Glutamatergic neuron (in vitro differentiated cells): ENCODE data around the gene DLL1. TPM values are rescaled to one million over a fixed set of nuclear protein-coding genes. Genes with fewer than 3 reads are reported as not detected.

Experiments used
- DNase-seq: peaks from one replicate; pipeline ENCODE4 v3.0.0; 2022
- H3K27ac Mint-ChIP-seq: one replicate; pipeline ENCODE4 v1.8.0; 2020; ENCODE audit warnings: mild to moderate bottlenecking, mixed read lengths, inconsistent platforms; ENCODE audit not compliant: unreplicated experiment
- H3K27me3 Mint-ChIP-seq: one replicate; pipeline ENCODE4 v1.8.0; 2020; ENCODE audit warnings: mild to moderate bottlenecking, moderate library complexity, mixed read lengths, inconsistent platforms; ENCODE audit not compliant: unreplicated experiment
- H3K36me3 Mint-ChIP-seq: one replicate; pipeline ENCODE4 v1.8.0; 2020; ENCODE audit warnings: mild to moderate bottlenecking, mixed read lengths, inconsistent platforms; ENCODE audit not compliant: unreplicated experiment
- H3K4me1 Mint-ChIP-seq: one replicate; pipeline ENCODE4 v1.8.0; 2020; ENCODE audit warnings: mild to moderate bottlenecking, low read depth, mixed read lengths, inconsistent platforms; ENCODE audit not compliant: unreplicated experiment
- H3K4me3 Mint-ChIP-seq: one replicate; pipeline ENCODE4 v1.8.0; 2020; ENCODE audit warnings: mild to moderate bottlenecking, mixed read lengths, inconsistent platforms; ENCODE audit not compliant: unreplicated experiment
- H3K9me3 Mint-ChIP-seq: one replicate; pipeline ENCODE4 v1.8.0; 2020; ENCODE audit warnings: mild to moderate bottlenecking, moderate library complexity, mixed read lengths, inconsistent platforms; ENCODE audit not compliant: unreplicated experiment
- CTCF ChIP-seq: fragments of 200-600 bp; sonication (generic); IDR thresholded peaks from one replicate; pipeline ENCODE4 v1.5.0; 2021; ENCODE audit not compliant: partially characterized antibody, unreplicated experiment
- total RNA-seq: library from RNA; stranded (reverse); fragmentation: NEBNext Ultra II Directional; extraction: Animal tissue kit (Norgen Biotek cat#: 25700); gene quantifications from one replicate; pipeline ENCODE4 v1.2.1, GENCODE V29; 2021; ENCODE audit not compliant: unreplicated experiment

DLL1 gene
- total RNA-seq, 1 donor from 2014 or later: 34.3 TPM

DNA sequence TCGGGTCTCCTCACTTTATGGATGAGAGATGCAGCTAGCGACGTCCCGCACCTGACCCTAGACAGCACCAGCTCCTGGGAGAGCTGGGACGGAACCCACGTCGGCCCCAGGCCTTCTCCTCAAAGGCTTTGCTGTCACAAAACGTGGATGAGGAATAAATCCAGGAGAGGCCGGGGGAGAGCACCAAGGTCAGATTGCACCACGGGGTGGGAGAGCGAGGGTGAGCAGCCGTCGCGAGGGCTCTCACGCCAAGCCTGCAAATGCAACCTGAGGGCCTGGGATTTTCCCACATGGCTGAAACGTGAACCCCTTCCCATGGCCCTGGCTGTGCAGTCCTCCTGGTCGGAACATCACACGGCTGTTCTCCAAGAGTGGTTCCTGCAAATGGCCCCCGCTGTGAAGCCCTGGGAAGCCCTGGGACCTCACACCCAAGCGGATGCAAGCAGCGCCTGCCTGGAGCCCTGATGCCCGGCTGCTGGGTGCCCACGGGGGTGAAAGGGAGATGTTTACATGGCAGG is 45.3 kb downstream of the DLL1 start:
- TF ChIP-seq CTCF: no peak
- H3K4me3 Mint-ChIP-seq: no peak overlapping the region
- peaks cover 49% of the 10 kb centered on the region for H3K4me1 Mint-ChIP-seq
- H3K9me3 Mint-ChIP-seq: peaks cover 19% of the 10 kb centered on the region
- peak overlapping the region; percentile 12 for H3K27ac Mint-ChIP-seq
- no peaks in the 10 kb centered on the region for H3K36me3 Mint-ChIP-seq
- no peak for DNase-seq
- peaks cover 22% of the 10 kb centered on the region for H3K27me3 Mint-ChIP-seq

GRCh38 chr6:170244721-170245474 is 46.0 kb downstream of the DLL1 start:
- peak overlapping the region; percentile 81 for H3K27ac Mint-ChIP-seq
- H3K4me1 Mint-ChIP-seq: peaks cover 45% of the 10 kb centered on the region
- H3K36me3 Mint-ChIP-seq: no peaks in the 10 kb centered on the region
- H3K4me3 Mint-ChIP-seq: peak overlapping the region; percentile 66
- peak; percentile 43 for DNase-seq
- peaks cover 19% of the 10 kb centered on the region for H3K9me3 Mint-ChIP-seq
- H3K27me3 Mint-ChIP-seq: peaks cover 22% of the 10 kb centered on the region
- TF ChIP-seq CTCF: no peak

DNA sequence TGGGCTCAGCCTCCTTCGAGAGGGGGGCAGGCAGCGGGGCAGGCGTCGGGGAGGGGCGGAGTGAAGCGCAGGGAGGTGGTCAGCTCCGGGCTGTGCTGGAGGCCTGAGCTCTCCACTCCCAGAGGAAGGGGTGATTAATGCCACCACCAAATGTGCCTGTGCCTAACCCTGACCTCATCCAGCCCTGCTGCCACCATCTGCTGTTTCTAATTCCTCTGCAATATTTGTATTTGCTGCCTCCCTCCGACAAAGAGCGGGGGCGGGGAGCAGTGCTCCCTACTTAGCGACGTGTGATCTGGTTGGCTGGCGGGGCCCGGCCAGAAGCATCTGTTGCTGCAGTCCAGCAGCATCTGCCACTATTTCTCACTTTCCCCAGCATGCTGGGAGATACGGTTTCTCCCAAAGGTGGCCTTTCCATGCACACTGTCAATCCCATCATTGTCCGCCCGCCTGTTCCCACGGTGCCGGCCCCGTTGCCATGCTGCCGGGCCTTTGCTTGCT is 47.0 kb downstream of the DLL1 start:
- peak; percentile 92 for DNase-seq
- Mint-ChIP-seq H3K27ac (peak overlapping the region; percentile 81), H3K9me3 (peaks cover 16% of the 10 kb centered on the region), H3K4me1 (peaks cover 41% of the 10 kb centered on the region), H3K27me3 (peaks cover 21% of the 10 kb centered on the region), H3K4me3 (peak overlapping the region; percentile 66), H3K36me3 (no peaks in the 10 kb centered on the region)
- TF ChIP-seq CTCF: no peak

DNA sequence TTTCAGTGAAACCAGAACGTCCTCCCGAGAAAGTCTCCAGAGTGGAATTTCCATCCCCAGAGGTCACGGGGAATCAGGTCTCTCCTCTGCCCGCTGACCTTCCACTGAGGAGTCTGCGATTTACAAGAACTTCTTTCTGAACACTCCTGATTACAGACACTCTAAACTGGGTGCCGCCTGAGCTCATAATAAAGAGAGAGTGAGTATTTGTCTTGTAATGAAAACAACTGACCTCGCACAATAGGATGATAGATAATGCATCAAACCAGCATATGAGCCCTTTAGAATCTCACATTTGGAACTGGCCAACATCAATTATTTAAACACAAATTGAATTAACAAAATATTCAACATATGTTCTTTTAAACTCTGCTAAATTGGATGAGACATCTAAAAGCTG is 47.5 kb downstream of the DLL1 start:
- Mint-ChIP-seq H3K9me3 (peaks cover 16% of the 10 kb centered on the region), H3K36me3 (no peaks in the 10 kb centered on the region), H3K4me1 (peaks cover 37% of the 10 kb centered on the region), H3K27ac (peak overlapping the region; percentile 81), H3K27me3 (peaks cover 21% of the 10 kb centered on the region), H3K4me3 (peak overlapping the region; percentile 16)
- DNase-seq: no peak
- no peak for TF ChIP-seq CTCF
